ENCODE data around the gene DPH6. TPM values are rescaled to one million over a fixed set of nuclear protein-coding genes. Genes with fewer than 3 reads are reported as not detected.
"Not testable (repeated sequence)": the region's sequence is repeated elsewhere in the genome, so short reads cannot be mapped to it uniquely, and the experiment has no call there.

DPH6 gene
- total RNA-seq, 1 donor, result 15.6 TPM

- not testable (repeated sequence) for DNase-seq (ENCODE audit: low read depth in 2 of 3, low spot score in 2 of 3)
Observed at GRCh38 chr15:35441279-35441678, 104.7 kb downstream of the DPH6 start.

GRCh38 chr15:35440265-35440664 is 105.7 kb downstream of the DPH6 start:
- DNase-seq (ENCODE audit: low read depth in 2 of 3, low spot score in 2 of 3), result no peak

GRCh38 chr15:35439291-35439690 is 106.7 kb downstream of the DPH6 start:
- no peak for DNase-seq (ENCODE audit: low read depth in 2 of 3, low spot score in 2 of 3)

- no peak for DNase-seq (ENCODE audit: low read depth in 2 of 3, low spot score in 2 of 3)
Observed at GRCh38 chr15:35437157-35437556, 108.8 kb downstream of the DPH6 start.

GRCh38 chr15:35436422-35436821 is 109.5 kb downstream of the DPH6 start:
- DNase-seq (ENCODE audit: low read depth in 2 of 3, low spot score in 2 of 3), result no peak

GRCh38 chr15:35431281-35431680 is 114.7 kb downstream of the DPH6 start:
- no peak for DNase-seq (ENCODE audit: low read depth in 2 of 3, low spot score in 2 of 3)

- no peak for DNase-seq (ENCODE audit: low read depth in 2 of 3, low spot score in 2 of 3)
Observed at GRCh38 chr15:35430301-35430700, 115.7 kb downstream of the DPH6 start.

- no peak for DNase-seq (ENCODE audit: low read depth in 2 of 3, low spot score in 2 of 3)
Observed at GRCh38 chr15:35427496-35427895, 118.5 kb downstream of the DPH6 start.

- no peak for DNase-seq (ENCODE audit: low read depth in 2 of 3, low spot score in 2 of 3)
Observed at GRCh38 chr15:35427091-35427490, 118.9 kb downstream of the DPH6 start.

- no peak for DNase-seq (ENCODE audit: low read depth in 2 of 3, low spot score in 2 of 3)
Observed at GRCh38 chr15:35410775-35411174, 135.2 kb downstream of the DPH6 start.

- no peak for DNase-seq (ENCODE audit: low read depth in 2 of 3, low spot score in 2 of 3)
Observed at GRCh38 chr15:35399901-35400300, 146.1 kb downstream of the DPH6 start.

GRCh38 chr15:35397027-35397426 is 148.9 kb downstream of the DPH6 start:
- DNase-seq (ENCODE audit: low read depth in 2 of 3, low spot score in 2 of 3), result no peak

- DNase-seq (ENCODE audit: low read depth in 2 of 3, low spot score in 2 of 3), result no peak
Observed at GRCh38 chr15:35394416-35394815, 151.5 kb downstream of the DPH6 start.

GRCh38 chr15:35393398-35393797 is 152.6 kb downstream of the DPH6 start:
- DNase-seq (ENCODE audit: low read depth in 2 of 3, low spot score in 2 of 3), result no peak

GRCh38 chr15:35391408-35391984 is 154.5 kb downstream of the DPH6 start:
- DNase-seq (ENCODE audit: low read depth in 2 of 3, low spot score in 2 of 3), result not testable (repeated sequence)

- no peak for DNase-seq (ENCODE audit: low read depth in 2 of 3, low spot score in 2 of 3)
Observed at GRCh38 chr15:35383506-35383905, 162.5 kb downstream of the DPH6 start.

GRCh38 chr15:35381328-35381727 is 164.6 kb downstream of the DPH6 start:
- peak in 1 of 3 donors; percentile 15 for DNase-seq (ENCODE audit: low read depth in 2 of 3, low spot score in 2 of 3)

- no peak for DNase-seq (ENCODE audit: low read depth in 2 of 3, low spot score in 2 of 3)
Observed at GRCh38 chr15:35379972-35380371, 166.0 kb downstream of the DPH6 start.

- DNase-seq (ENCODE audit: low read depth in 2 of 3, low spot score in 2 of 3), result not testable (repeated sequence)
Observed at GRCh38 chr15:35378454-35378853, 167.5 kb downstream of the DPH6 start.

GRCh38 chr15:35376707-35377106 is 169.3 kb downstream of the DPH6 start:
- DNase-seq (ENCODE audit: low read depth in 2 of 3, low spot score in 2 of 3), result no peak

- no peak for DNase-seq (ENCODE audit: low read depth in 2 of 3, low spot score in 2 of 3)
Observed at GRCh38 chr15:35374661-35375060, 171.3 kb downstream of the DPH6 start.

- DNase-seq (ENCODE audit: low read depth in 2 of 3, low spot score in 2 of 3), result no peak
Observed at GRCh38 chr15:35362195-35362829, 183.7 kb downstream of the DPH6 start.

GRCh38 chr15:35358824-35359223 is 187.1 kb downstream of the DPH6 start:
- DNase-seq (ENCODE audit: low read depth in 2 of 3, low spot score in 2 of 3), result no peak

Measured in hematopoietic multipotent progenitor cell (in vitro differentiated cells).